GM18498 (cell line): ENCODE measurements around the gene TRPM5.

ENCODE experiments used
- ATAC-seq: cut with Tn5 transposase; IDR thresholded peaks from one replicate; pipeline ENCODE4 v1.9.1; 2021; ENCODE audit warnings: mild to moderate bottlenecking, moderate library complexity; ENCODE audit not compliant: unreplicated experiment

TRPM5 gene

GRCh38 chr11:2409611-2410468 is 34.5 kb downstream of the TRPM5 start:
- no peak for ATAC-seq

DNA sequence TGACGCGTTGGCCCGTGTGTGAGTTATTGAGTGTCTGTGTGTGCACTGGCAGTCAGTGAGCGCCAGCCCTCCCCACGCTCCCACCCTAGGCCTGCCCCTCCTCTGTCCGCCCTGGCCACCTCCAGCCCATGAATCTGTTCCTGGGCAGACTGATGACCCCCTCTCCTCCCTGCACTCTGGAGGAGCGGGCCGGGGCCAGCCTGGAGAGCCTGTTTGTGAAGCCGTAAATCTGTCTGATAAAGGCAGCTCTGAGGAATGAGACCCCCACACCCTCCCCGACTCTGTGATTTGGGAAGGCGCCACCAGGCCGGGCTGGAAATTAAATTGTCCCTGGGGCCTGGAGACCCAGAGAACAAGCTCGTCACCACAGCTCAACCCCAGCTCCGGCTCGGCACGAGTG is 35.2 kb downstream of the TRPM5 start:
- no peak for ATAC-seq

DNA sequence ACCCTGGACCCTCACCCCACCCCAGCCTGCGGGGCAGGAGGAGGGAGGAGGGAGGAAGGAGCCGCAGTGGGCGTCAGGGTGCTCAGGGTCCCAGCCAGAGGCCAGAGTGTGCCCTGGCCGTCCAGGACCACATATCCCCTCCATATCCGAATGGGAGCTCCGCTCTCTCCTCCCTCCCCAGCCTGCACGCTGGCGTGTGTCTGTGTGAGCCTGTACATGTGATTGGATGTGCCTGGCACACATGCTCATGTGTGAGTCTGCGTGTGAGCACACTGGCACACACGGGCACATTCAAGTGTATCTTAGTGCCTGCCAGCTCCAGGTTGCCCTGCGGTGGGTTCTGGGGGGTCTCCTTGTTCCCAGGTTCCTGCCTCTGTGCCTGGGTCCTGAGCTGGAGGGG is 35.6 kb downstream of the TRPM5 start:
- no peak for ATAC-seq

- no peak for ATAC-seq
Observed at GRCh38 chr11:2406878-2407410, 37.4 kb downstream of the TRPM5 start.

DNA sequence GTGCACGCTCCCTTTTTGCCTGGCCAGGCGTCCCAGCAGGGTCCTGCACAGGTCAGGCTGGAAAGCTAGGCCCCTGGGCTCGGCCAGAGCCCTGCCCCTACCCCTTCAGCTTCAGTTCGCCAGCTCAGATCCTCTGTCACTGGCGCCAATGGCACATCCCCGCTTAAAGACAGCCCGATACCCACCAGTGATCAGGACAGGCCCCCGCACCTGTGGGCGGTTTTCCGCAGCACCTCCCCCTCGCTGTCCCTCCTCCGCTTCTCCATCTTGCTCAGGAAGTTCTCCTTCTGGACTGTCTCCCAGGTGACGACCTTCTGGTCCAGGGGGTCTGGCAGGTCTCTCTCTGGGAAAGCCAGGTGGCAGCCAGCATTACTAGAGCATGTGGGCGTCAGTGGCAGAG is 37.9 kb downstream of the TRPM5 start:
- ATAC-seq, result no peak

DNA sequence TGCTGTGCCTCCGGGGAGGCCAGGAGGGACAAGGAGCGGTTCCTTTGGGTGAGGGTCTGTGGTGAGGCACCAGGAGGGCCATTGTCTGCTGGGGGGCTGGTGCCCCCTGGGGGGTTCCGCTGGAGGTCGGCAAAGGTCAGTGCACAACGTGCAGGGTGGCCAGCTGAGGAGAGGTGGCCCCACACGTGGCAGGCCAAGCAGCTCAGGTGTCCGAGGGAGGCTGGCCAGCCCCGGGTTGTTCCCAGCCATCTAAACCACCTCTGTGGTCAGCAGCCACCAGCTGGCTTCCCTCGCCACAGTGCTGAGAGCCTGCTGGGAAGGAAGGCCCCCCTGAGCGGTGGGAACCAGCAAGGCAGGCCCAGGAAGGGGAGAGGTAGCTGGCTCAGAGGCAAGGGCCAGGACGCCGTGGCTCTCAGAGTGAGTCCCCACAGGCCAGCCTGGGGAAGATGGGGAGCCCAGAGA is 39.5 kb downstream of the TRPM5 start:
- ATAC-seq, result no peak

- no peak for ATAC-seq
Observed at GRCh38 chr11:2402890-2403645, 41.2 kb downstream of the TRPM5 start.

DNA sequence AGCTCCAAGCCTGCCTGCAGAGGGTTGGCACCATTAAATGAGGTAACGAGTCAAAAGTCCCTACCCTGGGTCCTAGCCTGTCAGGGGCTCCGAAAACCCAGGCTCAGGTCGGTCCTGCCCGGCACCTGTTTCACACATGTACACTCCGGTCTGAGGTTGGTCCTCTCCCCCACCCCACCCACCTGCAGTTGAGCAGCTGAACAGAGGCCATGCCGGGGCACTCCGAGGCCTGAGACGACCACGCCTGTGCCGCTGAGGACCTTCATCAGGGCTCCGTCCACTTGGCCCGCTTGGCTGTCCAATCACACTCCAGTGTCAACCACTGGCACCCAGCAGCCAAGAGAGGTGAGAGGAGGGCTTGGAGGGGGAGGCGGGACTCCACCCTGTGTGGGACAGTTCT is 42.2 kb downstream of the TRPM5 start:
- ATAC-seq, result no peak

- no peak for ATAC-seq
Observed at GRCh38 chr11:2401436-2401984, 42.8 kb downstream of the TRPM5 start.

DNA sequence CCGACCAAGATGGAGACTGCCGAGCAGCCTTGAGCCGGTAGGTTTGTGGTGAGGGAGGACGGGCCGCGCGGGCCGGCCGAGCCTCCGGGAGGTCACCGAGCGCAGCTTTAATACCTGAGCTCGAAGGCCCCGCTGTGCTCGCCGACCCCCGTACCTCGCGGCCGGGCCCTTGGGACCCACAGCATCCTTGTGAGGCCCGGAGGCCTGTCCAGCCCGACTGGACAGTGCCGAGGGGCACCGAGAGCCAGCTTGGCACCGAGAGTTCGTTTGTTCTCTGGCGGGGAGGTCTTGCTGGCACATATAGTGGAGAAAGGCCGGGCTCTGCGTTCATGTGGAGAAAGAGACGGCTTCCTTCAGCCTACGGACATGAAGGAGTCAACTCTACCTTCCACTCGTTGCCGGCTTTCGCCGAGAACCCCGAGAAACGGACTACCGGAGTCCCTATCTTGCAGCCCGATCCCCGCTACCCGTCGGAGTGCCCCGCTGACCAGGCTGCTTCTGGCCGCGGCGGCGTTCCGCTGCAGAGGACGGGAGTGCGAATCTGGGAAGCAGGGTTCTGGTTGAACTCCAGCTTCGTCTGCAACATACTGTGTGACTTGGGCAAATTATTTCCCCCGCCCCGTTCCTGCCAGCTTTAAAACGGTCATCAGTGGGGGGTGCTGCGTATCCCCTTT is 43.4 kb downstream of the TRPM5 start:
- no peak for ATAC-seq

- ATAC-seq, result peak; percentile 82
Observed at GRCh38 chr11:2400069-2400761, 44.1 kb downstream of the TRPM5 start, which contains the start of gene TSSC4. Gene TSSC4, plus strand, starts transcription at chr11:2400750. Its CDS starts 1,884 bp downstream, at chr11:2402634.

DNA sequence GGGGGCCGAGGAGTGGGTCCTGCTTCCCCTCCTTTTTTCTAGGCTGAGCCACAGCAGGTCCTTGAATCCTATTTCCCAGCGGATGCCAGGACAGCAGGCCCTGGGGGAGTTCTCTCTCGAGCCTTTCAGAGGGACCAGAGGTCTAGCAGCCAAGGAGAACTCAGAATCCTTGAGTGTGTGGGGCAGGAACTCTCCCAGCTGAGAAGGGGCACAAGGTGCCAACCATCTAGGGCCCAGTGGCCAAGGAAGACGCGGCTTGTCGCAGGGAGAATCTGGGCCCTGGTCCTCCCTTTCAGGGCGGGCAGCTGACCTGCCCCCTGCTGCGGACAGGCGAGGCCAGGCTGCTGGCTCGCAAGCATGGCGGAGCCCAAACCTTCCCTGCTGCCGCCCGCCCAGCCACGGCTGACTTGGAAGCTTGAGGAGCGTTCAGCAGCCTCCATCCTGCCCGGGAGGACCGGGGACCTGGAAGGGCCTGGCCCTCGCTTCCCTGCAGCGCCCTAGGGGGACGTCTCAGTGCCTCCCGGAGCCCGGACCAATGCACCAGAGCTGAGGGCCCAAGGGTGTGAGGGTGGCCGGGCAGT is 44.7 kb downstream of the TRPM5 start:
- no peak for ATAC-seq

DNA sequence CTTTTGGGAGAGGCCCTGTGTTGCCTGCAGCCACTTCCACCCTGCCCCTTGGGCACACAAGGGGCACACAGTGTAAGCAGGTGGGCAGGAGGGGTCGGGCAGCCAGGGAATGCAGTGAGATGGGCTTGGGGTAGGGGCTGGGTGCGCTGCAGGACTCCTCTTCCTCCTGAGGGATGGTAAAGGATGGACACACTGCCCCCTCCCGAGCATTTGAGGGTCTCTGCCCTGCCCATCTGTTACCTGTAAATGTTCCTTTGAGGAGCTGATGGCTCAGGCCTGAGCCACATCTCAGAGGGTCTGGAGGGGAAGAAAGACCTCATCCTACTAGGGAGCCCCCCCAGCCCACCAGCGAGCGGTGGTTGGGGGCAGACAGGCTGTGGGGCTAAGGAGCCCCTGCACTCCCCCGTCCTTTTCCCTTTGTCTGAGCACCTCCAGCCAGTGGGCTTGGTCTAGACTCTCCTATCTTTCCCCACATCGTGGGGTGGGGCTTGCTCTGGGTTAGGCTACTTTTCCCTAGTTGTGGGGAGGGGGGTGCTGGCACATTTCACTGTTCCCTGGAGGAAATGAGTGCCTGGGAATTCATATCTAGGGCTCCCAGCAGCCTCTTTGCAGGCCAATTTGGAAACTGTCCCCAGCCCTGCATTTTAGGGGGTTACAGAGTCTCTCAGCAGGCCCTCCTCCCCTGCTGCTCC is 45.5 kb downstream of the TRPM5 start:
- no peak for ATAC-seq

DNA sequence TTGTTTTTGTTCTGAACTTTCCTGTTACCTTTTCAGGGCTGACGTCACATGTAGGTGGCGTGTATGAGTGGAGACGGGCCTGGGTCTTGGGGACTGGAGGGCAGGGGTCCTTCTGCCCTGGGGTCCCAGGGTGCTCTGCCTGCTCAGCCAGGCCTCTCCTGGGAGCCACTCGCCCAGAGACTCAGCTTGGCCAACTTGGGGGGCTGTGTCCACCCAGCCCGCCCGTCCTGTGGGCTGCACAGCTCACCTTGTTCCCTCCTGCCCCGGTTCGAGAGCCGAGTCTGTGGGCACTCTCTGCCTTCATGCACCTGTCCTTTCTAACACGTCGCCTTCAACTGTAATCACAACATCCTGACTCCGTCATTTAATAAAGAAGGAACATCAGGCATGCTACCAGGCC is 47.3 kb downstream of the TRPM5 start:
- ATAC-seq, result no peak

DNA sequence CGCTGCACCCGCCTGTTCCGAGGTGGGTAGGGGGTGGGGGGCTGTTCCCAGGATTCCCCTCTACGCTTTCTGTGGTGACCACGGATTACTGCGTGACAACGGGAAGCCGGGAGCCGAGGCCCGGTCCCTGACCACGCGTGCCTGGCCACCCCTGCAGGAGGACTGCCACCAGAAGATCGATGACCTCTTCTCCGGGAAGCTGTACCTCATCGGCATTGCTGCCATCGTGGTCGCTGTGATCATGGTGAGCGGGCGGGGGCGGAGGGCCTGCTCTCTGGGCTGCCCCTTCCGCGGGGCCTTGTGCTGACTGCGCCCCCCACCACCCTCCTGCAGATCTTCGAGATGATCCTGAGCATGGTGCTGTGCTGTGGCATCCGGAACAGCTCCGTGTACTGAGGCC is 47.8 kb downstream of the TRPM5 start:
- ATAC-seq, result no peak

DNA sequence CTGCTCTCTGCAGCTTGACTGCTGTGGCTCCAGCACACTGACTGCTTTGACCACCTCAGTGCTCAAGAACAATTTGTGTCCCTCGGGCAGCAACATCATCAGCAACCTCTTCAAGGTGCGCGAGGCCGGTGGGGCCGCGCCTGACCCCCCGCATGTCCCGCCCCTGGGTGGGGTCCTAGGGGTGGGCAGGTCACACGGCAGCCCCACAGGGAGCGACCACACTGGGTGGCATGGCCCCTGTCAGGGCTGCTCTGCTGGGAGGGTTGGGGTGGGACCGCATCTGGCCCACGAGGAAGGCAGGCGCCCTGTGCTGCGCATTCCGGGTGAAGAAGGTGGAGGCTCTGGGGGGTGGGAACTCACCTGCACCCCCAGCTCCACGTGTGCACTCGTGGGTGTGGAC is 48.5 kb downstream of the TRPM5 start:
- no peak for ATAC-seq

DNA sequence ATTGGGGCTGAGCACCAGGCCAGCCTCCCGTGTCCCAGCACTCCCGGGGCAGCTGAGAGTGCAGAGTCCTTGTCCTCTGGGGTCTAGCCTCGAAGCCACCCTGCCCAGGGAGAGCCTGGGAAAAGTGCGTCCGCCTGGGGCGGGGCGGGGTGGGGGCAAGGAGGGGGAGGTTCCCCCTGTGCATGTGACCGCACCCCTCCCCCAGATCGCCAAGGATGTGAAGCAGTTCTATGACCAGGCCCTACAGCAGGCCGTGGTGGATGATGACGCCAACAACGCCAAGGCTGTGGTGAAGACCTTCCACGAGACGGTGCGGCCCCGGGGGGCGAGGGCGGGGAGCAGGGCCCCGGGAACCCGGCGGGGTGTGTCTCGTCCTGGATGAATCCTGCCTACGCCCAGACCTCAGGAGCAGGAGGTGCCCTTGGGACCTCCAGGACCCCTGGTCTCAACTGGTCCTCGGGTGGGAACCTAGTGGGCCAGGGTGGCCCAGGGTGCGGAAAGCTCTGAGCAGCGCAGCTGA is 49.0 kb downstream of the TRPM5 start:
- no peak for ATAC-seq

DNA sequence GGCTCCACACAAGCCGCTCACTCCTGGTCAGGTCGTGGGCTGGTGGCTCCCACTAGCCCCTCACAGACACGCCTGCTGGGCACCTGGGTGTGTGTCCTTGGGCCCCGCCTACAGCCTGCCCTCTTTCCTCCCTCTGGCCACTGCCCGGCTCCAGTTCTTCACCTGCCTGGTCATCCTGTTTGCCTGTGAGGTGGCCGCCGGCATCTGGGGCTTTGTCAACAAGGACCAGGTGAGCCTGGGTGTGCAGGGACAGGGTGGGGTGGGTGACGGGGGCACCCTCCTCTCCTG is 49.6 kb downstream of the TRPM5 start:
- ATAC-seq, result no peak
